Melanocyte of skin (primary cell): ENCODE results near the gene TMEFF1. TPM values are rescaled to one million over a fixed set of nuclear protein-coding genes. Genes with fewer than 3 reads are reported as not detected.

Experiments used
- total RNA-seq, 2 donors: library from RNA; depleted of rRNA; stranded (reverse); fragments of >200 nt; gene quantifications; 2 replicates each; pipeline ENCODE4 v1.2.3, GENCODE V29; 2012

TMEFF1 gene
- total RNA-seq, result under 1 TPM; under 0.01 to 0.69 TPM

GRCh38 chr9:100472788-100473275 lies at the start of gene TMEFF1:
Gene TMEFF1, plus strand, starts transcription at chr9:100473149. Its CDS starts 396 bp downstream, at chr9:100473545.

GRCh38 chr9:100426530-100427365 lies 46.2 kb upstream of the TMEFF1 start, which contains the start of gene MSANTD3:
Gene MSANTD3, plus strand, starts transcription at chr9:100427143. Its CDS starts 14,796 bp downstream, at chr9:100441939.

GRCh38 chr9:100577776-100578448 lies 105.0 kb downstream of the TMEFF1 start, which contains the start of gene CAVIN4:
Gene CAVIN4, plus strand, starts transcription at chr9:100578079. Its CDS starts 65 bp downstream, at chr9:100578144.

Other genes starting within 250 kb of the TMEFF1 start
- 10 to 100 TPM; 21.3 to 48.0 TPM for gene TEX10, start 120.2 kb upstream of the TMEFF1 start, total RNA-seq
- gene MSANTD3, start 46.0 kb upstream of the TMEFF1 start, total RNA-seq, result 100 to 1,000 TPM in 1 of 2 donors, 10 to 100 TPM in 1; 93.9 to 120 TPM
- under 1 TPM; 0.69 to 1.00 TPM for gene CAVIN4, start 104.9 kb downstream of the TMEFF1 start, total RNA-seq